Measurements from ENCODE around the gene ATP1A4. TPM values are rescaled to one million over a fixed set of nuclear protein-coding genes. Genes with fewer than 3 reads are reported as not detected.

ATP1A4 gene
- total RNA-seq, 1 donor from 2014 or later = not detected

- FAIRE-seq = no peak
Measured at GRCh38 chr1:160139840-160140239, 11.6 kb upstream of the ATP1A4 start.

GRCh38 chr1:160143695-160144094 lies 7.7 kb upstream of the ATP1A4 start:
- FAIRE-seq = no peak
- DNase-seq (ENCODE audit: low spot score in 2 of 2) = no peak

More at GRCh38 chr1:160139840-160140239, 11.6 kb upstream of the ATP1A4 start:
- no peak for DNase-seq (ENCODE audit: low spot score in 2 of 2)

- no peak for FAIRE-seq
- no peak for DNase-seq (ENCODE audit: low spot score in 2 of 2)
Measured at GRCh38 chr1:160144921-160145320, 6.5 kb upstream of the ATP1A4 start.

- no peak for DNase-seq (ENCODE audit: low spot score in 2 of 2)
- FAIRE-seq = no peak
Measured at GRCh38 chr1:160146107-160146506, 5.3 kb upstream of the ATP1A4 start.

GRCh38 chr1:160148121-160148520 lies 3.3 kb upstream of the ATP1A4 start:
- DNase-seq (ENCODE audit: low spot score in 2 of 2) = no peak
- no peak for FAIRE-seq

GRCh38 chr1:160149233-160149632 lies 2.2 kb upstream of the ATP1A4 start:
- no peak for FAIRE-seq

GRCh38 chr1:160149716-160150115 lies 1.7 kb upstream of the ATP1A4 start:
- no peak for FAIRE-seq
- DNase-seq (ENCODE audit: low spot score in 2 of 2) = no peak

More at GRCh38 chr1:160149233-160149632, 2.2 kb upstream of the ATP1A4 start:
- DNase-seq (ENCODE audit: low spot score in 2 of 2) = no peak

- FAIRE-seq (no peak), DNase-seq (ENCODE audit: low spot score in 2 of 2) (no peak)
Measured at GRCh38 chr1:160154790-160155189, 3.4 kb downstream of the ATP1A4 start.

- DNase-seq (ENCODE audit: low spot score in 2 of 2) (no peak), FAIRE-seq (no peak)
Measured at GRCh38 chr1:160156361-160156760, 5.0 kb downstream of the ATP1A4 start.

- FAIRE-seq = no peak
Measured at GRCh38 chr1:160157174-160157573, 5.8 kb downstream of the ATP1A4 start.

GRCh38 chr1:160158031-160158430 lies 6.6 kb downstream of the ATP1A4 start:
- DNase-seq (ENCODE audit: low spot score in 2 of 2) (no peak), FAIRE-seq (no peak)

More at GRCh38 chr1:160157174-160157573, 5.8 kb downstream of the ATP1A4 start:
- no peak for DNase-seq (ENCODE audit: low spot score in 2 of 2)

- no peak for FAIRE-seq
- DNase-seq (ENCODE audit: low spot score in 2 of 2) = no peak
Measured at GRCh38 chr1:160158534-160158933, 7.1 kb downstream of the ATP1A4 start.

- DNase-seq (ENCODE audit: low spot score in 2 of 2) (no peak), FAIRE-seq (no peak)
Measured at GRCh38 chr1:160159846-160160245, 8.4 kb downstream of the ATP1A4 start.

GRCh38 chr1:160161965-160162705 lies 10.7 kb downstream of the ATP1A4 start:
- peak in 1 of 2 donors; percentile 29 for DNase-seq (ENCODE audit: low spot score in 2 of 2)
- no peak for FAIRE-seq

GRCh38 chr1:160162931-160163330 lies 11.5 kb downstream of the ATP1A4 start:
- FAIRE-seq (no peak), DNase-seq (ENCODE audit: low spot score in 2 of 2) (no peak)

GRCh38 chr1:160163615-160164014 lies 12.2 kb downstream of the ATP1A4 start:
- no peak for FAIRE-seq
- DNase-seq (ENCODE audit: low spot score in 2 of 2) = no peak

GRCh38 chr1:160164121-160164520 lies 12.7 kb downstream of the ATP1A4 start:
- FAIRE-seq (no peak), DNase-seq (ENCODE audit: low spot score in 2 of 2) (no peak)

- no peak for DNase-seq (ENCODE audit: low spot score in 2 of 2)
- no peak for FAIRE-seq
Measured at GRCh38 chr1:160166166-160166868, 14.9 kb downstream of the ATP1A4 start.

- DNase-seq (ENCODE audit: low spot score in 2 of 2) (no peak), FAIRE-seq (no peak)
Measured at GRCh38 chr1:160167056-160167455, 15.7 kb downstream of the ATP1A4 start.

GRCh38 chr1:160167580-160167979 lies 16.2 kb downstream of the ATP1A4 start:
- DNase-seq (ENCODE audit: low spot score in 2 of 2) = no peak
- no peak for FAIRE-seq

GRCh38 chr1:160168016-160168415 lies 16.6 kb downstream of the ATP1A4 start:
- FAIRE-seq (no peak), DNase-seq (ENCODE audit: low spot score in 2 of 2) (no peak)

Measured in frontal cortex (tissue), 4 donors.